GM18861 (cell line): ENCODE results near the gene PKD1.
"Not testable (repeated sequence)": the region's sequence is repeated elsewhere in the genome, so short reads cannot be mapped to it uniquely, and the experiment has no call there.

Source experiments
- ATAC-seq: cut with Tn5 transposase; IDR thresholded peaks from one replicate; pipeline ENCODE4 v1.9.1; 2021; ENCODE audit not compliant: unreplicated experiment

PKD1 gene

GRCh38 chr16:2126161-2126743 lies 9.4 kb downstream of the PKD1 start:
- not testable (repeated sequence) for ATAC-seq

DNA sequence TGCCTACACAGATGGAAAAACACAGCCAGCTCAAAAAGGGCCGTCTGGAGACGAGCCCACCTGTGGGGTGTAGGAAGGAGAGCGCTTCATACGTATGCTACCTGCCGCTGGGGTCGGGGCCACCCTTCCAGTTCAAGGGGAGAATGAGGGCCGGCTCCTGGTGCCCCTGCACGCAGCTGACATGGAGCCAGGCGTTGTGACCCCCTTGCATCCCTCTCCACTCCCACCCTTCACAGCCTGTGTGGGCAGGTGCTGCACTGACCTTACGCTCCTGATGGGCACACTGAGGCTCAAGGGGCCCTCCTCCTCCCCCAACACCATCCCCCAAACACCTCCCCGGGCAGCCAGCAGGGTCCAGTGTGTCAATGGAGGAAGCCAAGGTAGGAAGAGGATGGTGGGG lies 10.1 kb downstream of the PKD1 start:
- ATAC-seq: not testable (repeated sequence)

DNA sequence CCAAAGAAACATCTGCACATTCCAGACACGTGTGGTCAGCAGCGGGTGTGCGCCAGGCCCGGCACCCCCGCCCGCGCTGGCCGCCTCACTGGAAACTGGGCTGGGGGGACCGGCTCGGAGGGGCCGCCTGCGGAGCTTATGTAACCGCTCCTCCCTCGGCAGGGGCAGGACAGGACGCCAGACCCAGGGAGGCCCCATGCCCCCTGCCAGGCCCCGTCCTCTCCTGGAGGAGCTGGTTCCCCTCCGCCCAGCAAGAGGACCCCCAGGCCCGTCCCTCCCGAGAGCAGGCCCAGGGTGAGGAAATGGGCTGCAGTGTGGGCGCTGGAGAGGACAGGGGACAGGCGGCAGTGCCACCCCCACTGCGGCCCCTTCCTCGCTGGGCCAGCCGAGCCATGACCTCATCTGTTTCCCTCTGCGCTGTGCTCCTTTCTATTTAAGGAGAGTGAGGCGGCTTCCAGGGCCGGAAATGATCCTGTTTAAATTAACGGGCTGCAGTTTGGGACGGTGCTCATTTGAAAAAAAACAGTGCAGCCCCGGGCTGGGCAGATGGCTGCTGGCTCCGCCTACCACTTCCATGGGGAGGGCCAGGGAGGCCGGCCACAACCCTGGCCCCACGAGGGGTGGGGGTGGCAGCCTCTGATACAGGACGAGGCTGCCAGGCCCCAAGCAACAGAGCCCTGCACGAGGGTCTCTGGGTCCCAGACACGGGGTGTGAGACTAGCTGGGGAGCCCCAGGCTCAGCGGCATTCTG lies 10.8 kb downstream of the PKD1 start:
- not testable (repeated sequence) for ATAC-seq

DNA sequence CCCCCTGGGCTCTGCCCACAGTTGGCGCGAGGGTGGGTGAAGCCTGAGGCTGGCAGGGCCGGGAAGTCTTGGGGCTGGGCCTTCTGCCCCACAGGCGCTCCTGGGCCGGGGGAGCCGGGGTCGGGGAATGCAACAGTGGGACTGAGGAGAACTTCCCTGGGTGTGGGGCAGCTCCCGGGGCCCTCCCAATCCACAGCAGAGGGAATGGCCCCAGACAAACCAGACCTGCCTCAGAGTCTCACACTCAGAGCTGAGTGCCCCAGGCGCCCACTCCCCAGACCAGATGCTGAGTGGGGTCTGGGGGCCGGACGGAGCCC lies 11.4 kb downstream of the PKD1 start:
- ATAC-seq: not testable (repeated sequence)

DNA sequence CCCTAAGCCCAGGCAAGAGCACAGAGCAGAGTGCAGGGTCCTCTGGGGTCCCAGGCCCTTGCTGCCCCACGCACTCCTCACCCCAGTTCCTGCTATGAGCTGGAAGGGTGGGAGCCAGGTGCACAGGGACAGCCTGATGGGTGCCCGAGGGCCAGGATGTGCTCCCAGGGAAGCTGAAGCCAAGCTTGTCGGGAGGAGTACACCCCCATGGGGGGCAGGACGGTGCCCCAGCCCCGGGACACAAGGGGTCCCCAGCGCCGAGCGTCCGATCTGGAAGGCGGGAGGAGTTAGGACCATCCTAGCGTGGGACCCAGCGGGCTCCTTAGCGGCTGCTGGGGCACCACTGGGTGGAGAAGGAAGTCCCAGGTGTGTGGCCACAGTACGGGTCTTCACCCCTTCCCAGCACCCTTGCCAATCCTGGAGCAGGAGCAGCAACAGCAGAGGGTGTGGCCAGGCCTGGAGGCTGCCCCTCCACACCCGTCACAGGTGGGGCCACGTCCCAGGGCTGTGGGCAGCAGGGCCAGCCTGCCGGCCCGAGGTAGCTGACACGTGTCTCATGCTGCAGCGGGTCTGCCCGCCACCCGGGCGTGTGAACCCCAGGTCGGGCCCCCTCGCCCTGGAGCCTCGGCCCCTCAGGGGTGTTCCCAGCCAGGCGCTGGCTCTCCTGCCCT lies 11.9 kb downstream of the PKD1 start:
- not testable (repeated sequence) for ATAC-seq

- ATAC-seq: not testable (repeated sequence)
Observed at GRCh38 chr16:2122934-2123683, 12.6 kb downstream of the PKD1 start.

- no peak for ATAC-seq
Observed at GRCh38 chr16:2122429-2122828, 13.3 kb downstream of the PKD1 start.

- ATAC-seq: no peak
Observed at GRCh38 chr16:2121853-2122252, 13.8 kb downstream of the PKD1 start.

- ATAC-seq: not testable (repeated sequence)
Observed at GRCh38 chr16:2121325-2121724, 14.4 kb downstream of the PKD1 start.

DNA sequence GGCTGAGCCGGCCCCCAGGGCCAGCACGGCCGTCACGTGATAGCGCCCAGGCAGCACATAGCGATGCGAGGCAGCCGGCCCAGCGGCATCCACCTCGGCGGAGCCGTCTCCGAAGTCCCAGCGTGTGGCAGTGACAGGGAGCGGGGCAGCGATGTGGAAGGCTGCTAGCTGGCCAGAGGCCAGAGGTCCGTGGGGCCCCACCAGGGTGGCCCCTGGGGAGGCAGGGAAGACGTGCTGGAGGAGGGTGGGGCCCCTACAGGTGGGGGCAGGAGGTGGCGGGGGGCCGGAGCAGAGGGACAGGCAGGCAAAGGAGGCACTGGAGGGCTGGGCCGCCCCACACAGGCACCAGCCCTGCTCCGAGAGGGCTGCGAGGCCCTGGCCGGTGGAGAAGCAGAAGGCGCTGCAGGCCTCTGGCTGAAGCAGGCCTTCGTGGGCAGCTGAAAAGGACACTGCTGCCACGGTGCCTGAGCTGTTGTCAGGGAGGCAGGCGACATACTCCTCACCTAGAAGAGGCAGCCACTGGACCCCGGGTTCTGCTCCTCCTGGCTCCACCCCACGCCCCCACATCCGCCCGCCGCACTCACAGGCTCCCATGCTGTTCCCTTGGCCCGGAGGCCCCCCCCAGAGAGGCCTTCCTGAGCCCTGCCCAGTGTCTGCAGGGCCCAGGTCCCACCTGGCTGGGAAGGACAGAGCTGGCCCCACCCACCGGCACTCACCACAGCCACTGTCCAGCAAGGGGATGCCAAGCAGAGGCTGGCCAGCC lies 17.6 kb downstream of the PKD1 start:
- not testable (repeated sequence) for ATAC-seq

DNA sequence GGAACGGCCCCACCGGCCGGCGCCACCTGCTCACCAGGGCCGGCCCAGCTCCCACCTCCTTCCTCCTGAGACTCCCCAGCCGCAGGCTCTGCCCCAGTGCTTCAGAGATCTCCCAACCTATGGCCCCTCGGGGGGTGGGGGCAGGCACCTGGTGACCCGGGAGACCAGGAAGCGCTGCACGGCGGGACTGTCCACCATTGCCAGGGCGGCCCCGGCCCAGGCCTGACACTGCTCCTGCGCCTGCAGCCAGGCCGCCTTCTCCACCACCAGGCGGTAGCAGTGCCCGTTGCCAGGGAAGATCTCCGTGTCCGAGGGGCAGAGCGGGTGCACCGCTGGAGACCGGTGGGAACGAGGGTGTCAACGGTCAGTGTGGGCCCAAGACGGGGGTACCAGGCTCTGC lies 18.4 kb downstream of the PKD1 start:
- ATAC-seq: not testable (repeated sequence)

- not testable (repeated sequence) for ATAC-seq
Observed at GRCh38 chr16:2116428-2116827, 19.3 kb downstream of the PKD1 start.

DNA sequence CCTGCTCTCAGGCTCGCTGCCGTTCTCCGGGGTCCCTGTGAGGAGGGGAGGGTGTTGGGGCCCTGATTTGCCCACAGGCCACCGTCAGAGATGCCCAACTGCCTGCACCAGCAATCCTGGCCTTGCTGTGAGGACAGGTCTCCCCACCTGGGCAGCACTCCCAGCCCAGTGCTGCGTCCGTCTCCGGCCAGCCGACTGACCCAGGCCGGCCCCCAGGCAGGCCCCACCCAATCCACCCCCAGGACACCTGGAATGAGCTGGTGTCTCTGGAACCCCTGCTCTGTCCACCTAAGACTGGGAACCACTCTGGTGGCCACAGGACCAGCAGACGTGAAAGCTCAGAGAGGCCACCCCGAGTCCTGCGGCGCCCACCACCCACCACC lies 20.1 kb downstream of the PKD1 start:
- ATAC-seq: no peak

DNA sequence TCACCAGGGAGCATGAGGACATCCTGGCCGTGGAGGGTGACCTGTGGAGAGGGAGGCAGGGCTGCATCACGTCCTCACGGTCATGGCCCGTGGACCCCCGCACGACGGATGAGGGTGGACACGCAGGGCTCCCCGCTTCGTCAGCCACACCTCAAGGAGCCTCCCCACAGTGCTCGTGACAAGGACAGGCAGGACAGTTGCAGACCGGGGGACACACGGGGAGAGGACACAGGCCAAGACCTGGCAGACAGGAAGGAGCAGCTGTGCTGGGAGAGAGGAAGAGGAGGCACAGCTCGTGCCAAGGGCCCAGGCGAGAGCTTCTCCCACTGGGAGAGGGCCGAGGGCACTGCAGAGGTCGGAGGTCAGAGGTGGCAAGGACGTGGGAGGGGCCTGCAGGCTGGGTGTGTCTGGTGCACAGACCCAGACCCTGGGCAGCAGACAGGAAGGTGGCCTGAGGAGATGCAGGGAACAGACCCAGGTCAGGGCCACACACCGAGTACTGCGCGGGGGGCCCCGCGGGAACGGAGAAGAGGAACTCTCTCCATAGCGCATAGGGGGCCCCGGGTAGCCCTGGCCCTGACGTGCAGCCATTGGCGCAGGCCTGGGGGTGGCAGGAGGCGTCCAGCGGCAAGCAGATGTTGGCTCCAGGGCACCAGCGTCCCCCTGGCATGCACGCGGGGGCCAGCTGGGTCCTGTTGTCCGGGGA lies 20.7 kb downstream of the PKD1 start:
- not testable (repeated sequence) for ATAC-seq

- ATAC-seq: not testable (repeated sequence)
Observed at GRCh38 chr16:2114225-2114624, 21.5 kb downstream of the PKD1 start.

- not testable (repeated sequence) for ATAC-seq
Observed at GRCh38 chr16:2112539-2113106, 23.1 kb downstream of the PKD1 start.

DNA sequence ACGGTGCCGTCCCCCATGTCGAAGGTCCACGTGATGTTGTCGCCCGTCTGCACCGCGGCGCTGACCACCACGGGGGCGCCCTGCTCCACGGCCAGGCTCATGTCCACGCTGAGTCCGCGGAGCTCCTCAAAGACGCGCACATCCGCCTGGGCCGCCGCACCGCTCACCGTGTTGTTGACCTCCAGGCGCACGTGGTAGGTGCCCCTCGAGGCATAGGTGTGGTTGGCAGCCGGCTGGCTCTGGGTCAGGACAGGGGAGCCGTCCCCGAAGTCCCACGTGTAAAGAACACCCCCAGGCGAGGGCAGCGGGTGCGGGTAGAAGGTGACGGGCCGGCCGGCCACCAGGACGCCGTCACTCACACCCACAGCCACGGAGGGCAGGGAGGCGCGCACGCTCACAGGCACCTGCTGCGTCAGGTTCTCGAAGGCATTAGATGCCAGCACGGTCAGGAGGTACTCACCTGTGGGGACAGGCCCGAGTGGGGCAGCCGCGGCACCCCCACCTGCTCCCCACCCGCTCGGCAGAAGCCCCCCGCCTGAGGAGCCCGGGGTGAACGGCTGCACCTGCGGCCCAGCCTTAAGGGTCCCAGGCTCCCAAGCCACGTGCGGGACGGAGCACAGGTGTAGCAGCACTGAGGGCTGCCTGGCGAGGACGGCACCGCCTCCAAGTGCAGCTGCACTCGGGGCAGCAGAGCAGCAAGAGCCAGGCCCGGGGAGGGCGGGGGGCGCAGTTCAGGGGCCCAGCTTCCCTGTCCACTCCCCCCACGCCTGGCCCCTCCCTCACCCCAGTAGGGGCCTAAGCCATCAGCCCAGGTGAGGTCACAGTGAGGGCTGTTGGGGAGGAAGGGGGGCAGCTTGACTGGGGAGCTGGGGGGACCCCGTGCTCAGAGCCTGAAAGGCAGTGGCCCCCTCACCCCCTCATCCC lies 24.0 kb downstream of the PKD1 start:
- ATAC-seq: not testable (repeated sequence)

DNA sequence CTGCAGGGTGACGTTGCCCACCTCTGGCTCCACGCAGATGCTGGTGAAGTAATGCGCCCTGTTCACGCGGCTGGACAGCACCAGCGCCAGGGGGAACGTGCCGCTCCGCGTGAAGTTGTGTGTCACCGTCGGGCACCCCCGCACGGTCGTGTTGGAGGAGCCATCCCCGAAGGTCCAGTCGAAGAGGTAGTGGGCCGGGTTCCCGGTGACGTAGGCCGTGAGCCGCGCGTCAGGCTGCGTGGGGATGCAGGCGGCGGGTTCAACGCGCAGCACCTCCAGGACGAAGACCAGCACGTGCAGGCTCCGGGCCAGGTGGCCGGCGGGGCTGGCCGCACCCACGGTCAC lies 24.7 kb downstream of the PKD1 start:
- not testable (repeated sequence) for ATAC-seq
